GM18868 (cell line): ENCODE measurements around the gene TBCD.

Source experiments
- ATAC-seq: cut with Tn5 transposase; IDR thresholded peaks from one replicate; pipeline ENCODE4 v1.9.1; 2021; ENCODE audit warnings: mild to moderate bottlenecking, moderate library complexity; ENCODE audit not compliant: unreplicated experiment

Gene TBCD

DNA sequence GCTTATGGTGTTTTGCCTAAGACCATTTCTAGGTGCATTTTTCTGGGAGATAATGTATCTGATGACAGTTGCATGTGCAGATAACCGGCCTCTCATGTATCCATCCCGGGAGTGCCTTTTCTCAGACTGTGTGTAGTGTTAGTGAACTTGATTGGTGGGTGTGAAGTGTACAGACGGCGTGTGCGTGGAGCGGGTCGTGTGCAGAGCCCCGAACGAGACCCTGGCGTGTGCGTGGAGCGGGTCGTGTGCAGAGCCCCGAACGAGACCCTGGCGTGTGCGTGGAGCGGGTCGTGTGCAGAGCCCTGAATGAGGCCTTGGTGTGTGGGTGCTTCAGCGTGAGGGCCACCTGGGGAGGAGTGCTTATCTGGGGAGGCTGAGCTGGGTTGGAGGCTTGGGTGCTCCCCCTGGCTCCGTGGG lies 116.9 kb downstream of the TBCD start:
- ATAC-seq: no peak

DNA sequence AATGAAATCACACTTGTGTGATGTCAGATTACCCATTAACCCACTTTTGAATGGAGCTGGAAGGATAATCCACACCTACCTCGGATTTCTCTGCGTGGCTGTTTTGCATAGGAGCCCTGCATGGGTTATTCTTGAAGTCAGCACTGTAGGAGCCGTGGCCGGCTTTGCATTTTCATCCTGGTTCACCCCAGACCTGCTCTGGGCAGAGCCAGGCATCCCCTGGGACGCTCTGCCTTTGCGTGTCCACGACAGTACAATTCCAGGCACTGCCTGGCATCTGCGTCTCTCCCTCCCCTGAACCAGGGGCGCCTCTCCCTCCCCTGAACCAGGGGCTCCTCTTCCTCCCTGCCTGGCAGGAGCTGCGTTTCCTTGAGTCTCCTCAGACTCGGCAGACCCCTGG lies 117.7 kb downstream of the TBCD start:
- no peak for ATAC-seq

DNA sequence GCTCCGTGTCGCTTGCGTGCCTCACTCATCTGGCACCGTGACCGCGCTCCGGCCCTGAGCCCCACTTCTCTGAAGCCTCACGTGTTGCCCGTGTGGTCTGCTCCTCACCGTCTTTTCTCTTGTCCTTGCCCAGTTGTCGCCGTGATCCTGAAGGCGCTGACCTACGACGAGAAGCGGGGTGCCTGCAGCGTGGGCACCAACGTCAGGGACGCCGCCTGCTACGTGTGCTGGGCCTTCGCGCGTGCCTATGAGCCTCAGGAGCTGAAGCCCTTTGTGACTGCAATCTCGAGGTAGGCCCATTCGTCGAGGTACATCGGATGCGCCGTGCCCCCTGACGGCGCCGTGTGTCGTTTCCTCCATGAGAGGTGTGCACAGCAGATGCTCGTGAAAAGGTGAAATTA lies 118.2 kb downstream of the TBCD start:
- ATAC-seq: no peak

DNA sequence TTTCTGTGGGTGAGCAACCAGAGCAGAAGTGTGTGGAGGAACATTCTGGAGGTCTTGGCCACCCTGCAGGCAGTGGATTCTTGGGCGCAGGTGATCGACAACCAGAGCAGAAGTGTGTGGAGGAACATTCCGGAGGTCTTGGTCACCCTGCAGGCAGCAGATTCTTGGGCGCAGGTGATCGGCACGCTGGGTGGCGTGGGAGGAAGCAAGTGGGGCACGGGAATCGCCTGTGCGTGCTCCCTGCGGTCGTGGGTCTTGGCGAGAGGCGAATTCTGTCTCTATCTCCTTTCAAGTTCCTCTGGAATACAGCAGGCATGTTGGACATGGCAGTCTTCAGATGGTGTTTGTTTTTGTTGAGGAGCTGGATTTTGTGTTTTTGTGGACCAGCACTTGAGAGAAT lies 118.7 kb downstream of the TBCD start:
- no peak for ATAC-seq

DNA sequence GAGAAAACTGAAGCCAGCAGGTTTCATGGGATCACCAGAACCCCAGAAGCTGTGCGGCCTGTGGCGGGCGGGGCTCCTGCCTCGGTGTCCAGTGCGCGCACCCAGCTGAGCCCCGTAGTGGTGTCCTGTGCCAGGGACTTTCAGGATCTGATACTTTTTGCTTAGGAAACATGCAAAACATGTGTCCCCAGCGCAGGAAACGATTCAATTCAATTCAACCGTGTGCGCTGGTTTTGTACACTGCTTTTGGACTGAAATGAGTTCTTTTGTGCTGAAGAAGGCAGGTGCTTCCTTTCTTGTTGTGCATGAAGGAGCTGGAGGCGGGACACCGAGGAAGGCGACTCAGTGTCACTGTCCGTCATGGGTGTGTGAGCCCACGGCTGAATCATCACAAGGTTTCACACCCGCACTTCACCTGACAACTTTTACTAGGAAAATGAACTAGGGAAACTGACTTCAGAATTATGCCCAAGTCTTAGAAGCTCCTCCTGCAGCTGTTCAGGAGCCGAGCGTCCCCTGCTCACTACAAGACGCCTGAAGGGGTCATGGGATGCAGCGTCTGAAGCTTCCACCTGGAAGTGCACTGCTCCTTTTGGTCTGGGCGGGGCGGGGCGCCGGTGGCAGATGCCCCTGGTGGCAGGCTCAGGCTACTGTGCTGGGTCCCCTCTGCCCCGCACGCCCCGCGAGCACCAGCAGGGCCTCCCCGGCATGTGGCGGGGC lies 119.4 kb downstream of the TBCD start:
- ATAC-seq: peak; percentile 68

DNA sequence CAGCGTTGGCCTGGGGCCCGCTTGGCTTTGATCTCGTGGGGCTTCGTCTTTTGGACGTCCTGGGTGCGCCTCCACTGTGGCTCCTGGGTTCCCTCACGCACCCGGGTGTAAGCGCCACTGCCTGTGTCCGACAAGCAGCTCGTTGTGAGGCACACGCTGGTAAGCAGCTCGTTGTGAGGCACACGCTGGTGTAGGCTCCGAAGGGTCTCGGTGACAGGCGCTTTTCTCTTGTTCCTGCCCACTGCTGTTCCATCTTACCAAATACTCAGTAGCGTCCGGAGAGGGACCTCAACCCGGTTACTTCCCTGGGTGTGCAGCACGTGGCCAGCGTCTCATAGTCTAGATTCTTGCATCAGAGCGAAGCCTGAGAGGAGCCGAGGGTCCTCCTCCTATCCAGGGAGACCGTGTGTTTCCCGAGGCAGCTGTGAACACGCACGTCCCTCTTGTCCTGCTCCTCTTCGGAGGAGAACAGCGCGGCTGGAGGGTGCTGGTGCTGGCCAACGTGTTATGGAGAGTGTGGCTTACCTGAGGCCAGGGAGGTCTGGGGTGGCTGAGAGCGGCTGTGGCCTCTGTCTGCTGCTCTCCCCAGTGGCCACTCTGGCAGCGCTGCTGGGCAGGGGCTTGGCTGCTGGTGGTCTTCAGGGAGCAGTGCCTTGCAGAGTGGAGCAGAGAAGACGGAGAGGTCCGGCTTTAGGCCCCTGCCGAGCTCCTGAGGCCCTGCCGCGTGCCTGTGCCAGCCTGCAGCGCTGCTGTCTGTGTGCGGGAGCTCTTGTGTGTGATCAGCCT lies 120.1 kb downstream of the TBCD start:
- no peak for ATAC-seq

DNA sequence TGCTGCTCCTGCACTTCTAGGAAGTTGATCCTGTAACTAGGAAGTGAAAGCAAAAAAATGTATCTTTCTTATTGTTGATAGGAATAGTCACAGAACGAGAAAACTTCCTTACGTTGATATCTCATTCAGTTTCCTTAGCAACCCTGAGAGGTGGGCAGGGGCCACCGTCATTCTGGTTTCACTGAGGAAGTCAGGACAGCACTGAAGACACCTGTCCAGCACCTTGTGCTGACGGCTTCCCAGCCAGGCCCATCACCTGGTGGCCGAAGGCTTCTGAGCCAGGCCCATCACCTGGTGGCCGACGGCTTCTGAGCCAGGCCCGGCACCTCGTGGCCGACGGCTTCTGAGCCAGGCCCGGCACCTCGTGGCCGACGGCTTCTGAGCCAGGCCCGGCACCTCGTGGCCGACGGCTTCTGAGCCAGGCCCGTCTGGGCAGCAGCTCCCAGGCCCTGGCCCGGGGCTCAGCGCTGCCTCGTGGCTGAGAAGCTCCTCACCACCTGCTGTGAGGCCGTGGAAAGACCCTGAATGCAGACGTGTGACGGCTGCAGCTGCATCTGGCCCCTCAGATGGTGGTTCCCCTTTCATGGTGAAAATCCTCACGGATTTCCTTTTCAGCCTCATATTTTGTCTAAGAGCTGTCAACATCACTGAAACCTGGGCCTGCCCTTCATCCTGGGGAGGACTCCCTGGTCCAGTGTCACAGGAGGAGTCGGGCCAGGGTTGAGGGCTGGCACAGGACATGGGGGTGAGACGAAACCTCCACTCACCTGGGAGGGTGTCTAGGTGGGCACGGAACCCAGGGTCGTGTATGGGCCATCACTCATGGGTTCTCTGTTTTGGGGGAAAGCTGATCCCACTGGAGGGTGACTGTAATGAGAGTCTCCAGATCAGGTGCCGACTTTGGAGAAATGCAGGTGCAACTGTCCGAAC lies 121.0 kb downstream of the TBCD start:
- no peak for ATAC-seq

DNA sequence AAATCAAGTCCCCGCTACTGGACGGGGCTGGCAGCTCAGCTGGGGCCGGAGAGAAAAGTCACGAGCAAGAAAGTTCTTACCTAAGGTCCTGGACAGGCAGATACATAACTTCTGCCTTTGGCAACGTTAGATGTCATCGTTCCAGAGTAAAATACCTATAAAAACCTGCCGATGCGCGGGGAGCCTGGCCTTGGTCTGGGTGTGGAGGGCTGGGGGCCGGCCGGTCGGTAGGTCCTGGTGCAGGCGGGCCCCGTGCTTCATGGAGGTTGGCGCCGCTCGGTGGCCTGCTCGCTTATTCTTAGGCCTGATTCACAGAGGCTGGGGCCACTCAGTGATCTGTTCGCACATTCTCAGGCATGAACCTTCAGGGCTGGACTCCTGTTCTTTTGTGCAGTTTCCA lies 121.7 kb downstream of the TBCD start:
- no peak for ATAC-seq

DNA sequence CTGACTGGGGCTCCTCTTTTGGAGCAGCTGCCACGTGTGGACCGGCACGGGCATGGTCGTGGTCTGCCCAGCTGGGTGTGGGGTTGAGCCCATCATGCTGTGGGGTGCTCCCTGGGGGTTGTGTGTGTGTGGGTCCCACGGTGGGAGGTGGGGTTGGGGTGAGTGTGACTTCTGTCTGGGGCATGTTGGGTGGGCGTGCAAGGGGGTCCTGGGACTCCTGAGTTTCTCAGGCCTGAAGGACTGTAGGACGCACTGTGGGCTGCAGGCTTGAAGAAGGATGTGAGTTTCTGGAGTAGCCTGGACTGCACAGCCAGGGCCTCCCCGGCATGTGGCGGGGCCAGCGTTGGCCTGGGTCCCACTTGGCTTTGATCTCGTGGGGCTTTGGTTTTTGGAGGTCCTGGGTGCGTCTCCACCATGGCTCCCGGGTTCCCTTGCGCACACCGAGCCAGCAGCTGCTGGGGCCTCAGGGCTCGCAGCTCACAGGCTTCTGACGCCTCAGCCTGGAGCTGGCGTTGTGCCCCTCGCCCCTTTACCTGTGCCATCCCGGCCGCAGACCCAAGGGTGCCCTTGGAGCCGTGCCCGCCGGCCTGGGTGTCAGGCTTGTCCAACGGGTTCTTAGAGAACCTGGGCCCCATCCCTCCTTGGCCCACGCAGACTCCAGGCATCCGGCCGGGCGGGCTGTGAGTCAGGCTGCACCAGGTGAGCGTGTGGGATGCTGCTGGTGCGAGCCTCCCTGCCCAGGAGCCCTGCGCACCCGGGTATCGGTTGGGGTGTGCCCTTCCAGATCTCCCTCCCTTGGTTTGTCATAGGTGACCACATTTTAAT lies 122.4 kb downstream of the TBCD start:
- no peak for ATAC-seq

DNA sequence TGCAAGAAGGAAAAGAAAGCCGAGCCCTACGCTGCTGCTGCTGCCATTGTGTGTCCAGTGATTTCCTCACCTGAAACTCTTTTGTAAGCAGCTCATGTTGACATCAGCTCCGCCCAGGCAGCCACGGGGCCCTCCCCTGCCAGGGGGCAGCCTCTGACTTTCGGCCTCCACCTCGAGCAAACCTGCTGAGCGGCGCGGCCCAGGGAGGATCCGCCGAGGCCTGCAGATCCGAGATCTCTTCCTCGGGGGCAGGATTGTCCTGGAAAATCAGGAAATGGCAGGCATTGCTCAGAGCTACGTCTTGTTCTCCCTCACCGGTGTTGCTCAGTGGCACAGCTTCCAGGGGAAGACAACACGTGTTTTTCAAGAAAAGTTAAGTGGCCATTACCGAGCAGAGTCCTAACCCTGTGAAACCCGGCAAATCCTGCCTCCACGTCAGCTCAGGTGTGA lies 123.6 kb downstream of the TBCD start:
- no peak for ATAC-seq

DNA sequence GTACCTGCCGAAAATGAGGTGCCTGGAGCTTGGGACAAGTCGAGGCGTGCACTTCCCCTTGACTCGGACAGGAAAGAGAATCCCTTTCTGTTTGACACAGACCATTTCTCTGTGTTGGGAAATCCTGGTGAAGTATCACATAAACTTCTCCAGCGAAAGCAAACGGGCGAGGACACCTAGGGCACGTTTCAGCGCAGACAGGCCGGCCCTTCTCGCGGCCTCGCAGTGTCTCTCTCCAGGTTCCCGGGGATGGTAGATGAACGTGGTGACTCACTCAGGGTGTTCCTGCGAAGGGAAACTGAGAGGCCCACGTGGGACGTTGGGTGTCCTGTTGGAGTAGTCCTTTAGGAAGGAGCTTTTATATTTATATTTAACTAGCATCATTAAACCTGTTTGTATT lies 124.3 kb downstream of the TBCD start:
- ATAC-seq: no peak

DNA sequence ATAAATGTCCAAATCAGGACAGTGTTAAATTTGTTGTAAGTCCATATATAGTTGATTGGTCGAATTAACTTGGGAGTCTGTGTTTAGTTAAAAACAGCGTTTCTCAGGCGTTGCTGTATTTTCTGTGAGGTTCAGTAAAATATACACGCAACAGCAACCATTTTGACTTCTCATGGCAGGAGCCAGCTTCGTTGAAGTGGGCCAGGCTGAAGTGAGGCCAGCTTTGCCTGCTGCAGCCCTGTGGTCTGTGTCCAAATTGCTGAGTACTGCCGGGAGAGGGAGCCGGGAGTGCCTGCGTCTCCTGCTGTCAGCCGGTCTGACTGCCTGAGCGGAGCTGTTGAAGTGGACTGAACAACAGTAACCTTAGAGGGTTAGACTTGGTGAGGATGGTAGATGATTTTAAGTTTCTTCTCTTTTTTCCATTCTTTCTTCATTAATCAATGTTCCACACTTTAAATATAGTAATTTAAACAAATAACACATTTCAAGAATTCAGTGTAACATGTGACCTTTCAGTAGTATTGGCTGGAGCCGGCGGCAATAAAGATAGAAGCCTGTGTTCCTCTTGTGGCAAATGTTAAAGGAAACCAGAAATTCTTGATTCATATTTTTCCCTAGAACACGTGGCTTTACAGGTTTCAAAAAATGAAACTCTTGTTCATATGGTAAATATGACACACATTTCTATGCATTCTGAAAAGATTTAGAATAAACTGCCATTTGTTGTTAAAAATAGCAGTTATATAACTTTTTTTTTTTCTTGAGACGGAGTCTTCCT lies 124.9 kb downstream of the TBCD start:
- no peak for ATAC-seq

DNA sequence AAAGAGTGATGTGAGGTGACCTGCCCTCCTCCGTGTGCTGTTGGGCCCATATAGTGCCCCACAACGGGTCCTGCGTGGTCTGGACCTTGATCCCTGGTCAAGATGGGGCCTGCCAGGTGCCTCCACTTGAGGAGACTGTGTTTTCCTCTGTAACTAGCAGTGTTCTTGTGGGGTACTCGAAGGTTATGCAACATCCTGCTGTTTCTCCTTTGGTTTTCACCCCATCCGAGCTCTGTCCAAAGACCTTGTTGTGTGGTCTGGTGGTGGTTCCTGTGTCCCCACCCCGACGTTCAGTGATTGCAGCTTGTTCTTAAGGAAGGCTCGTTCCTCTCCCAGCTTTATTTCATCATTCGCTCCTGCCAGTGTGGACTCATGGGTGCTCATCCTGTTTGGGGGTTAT lies 126.7 kb downstream of the TBCD start:
- ATAC-seq: no peak

DNA sequence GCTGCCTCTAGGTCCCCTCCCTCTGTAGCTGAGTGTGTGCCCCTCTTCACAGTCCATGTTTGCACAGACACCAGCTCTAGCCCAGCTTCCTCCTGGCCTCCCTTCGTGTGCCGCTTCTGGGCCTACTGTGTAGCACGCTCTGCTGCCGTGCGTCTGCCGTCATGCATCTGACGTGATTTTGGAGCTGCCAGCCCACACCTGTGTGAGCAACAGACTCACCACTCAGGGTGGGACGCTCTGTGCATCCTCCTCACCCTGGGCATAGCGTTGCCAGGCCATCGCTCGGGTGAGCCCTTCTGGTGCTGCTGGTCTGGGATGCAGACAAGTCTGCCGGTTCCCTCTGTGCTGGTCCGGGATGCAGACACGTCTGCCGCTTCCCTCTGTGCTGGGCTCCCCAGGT lies 127.4 kb downstream of the TBCD start:
- ATAC-seq: no peak

DNA sequence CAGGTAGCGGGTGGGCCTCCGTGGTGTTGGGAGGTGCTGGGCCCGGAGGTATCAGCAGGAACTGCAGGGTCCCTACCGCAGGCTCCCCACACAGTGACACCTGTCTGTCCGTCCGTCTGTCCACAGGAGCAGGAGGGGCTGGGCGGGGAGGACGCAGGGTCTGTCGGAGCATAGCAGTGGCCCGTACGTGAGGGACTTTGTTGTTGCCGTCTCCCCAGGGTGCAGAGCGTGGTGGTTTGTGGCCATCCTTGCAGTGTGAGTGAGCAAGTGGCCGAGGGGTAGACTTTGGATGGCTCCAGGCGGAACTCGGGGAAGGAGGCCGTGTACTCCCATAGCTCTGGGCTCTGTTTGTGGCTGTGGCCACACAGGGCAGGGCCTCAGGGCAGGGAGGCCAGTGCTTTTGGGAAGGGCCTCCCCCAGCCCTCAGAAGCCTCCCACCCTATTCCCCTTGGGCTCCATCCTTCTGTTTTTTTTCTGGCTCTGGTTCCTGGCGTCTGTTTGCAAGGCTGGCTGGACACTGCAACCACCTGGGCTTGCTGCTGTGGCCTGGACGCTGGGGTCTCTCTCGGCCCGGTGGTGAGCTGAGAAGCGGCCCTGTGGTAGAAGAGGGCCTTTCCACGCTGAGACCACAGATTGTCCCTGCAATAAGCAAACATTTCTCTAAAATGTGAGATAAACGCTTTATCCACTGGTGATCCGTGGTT lies 128.9 kb downstream of the TBCD start:
- ATAC-seq: no peak

DNA sequence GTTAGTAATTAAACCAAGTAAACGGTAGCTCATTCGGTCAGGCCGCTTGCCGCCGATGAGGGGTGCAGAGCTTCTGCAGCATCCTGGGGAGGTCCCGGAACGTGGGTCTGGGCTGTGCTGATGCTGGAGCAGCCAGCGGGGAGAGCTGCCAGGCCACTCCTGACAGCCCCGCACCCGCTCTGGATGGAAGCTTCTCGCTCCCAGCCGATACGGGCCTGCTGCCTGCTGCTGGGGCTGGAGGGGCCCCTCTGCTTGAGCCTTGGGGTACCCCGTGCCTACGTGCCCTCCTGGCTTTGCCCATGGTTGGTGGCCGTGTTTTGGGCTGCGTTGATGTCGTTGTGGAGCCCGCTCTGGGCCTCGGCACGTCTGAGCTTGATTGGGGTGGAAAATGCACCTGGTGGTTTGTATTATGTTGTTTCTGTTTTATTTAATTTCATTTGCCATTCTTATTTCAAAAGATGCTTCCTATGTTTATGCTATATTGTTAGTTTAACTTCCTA lies 129.5 kb downstream of the TBCD start:
- no peak for ATAC-seq

DNA sequence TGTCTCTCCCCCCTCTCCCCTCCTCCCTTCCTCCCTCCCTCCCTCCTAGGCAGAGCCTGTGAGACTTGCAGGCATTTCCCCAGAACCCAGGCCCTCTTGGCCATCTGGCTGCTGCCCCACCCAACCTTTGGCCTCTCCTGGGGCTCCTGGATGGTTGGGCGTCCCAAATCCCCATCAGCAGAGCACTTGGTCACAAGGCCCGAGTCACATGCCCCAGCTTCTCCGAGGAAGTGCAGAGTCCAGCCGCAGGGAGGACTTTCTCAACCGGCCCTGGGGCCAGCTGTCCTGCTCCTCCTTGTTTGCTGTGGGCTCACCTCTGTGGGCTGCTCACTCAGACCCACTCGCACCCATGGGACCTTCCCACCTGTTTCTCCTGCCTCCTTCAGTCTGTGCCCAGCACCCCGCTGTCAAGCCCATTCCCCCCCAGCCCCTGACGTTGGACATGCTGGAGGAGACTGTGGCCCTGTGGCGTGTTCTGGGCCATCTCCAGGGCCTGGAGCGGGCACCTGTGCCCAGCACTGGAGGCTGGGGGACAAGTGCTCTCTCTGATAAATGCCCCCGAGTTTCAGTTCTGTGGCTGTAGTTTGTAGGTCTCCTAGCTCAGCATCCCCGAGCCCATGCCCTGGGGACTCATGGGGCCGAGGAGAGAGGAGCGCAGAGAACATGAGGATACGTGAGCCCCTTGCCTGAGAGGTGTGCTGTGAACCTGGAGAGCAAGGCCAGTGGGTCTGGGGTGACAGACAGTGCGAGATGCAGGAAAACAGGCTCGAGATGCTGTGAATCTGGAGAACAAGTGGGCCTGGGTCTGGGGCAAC lies 130.2 kb downstream of the TBCD start:
- no peak for ATAC-seq
